PC-9 (cell line): Measurements from ENCODE around the gene STK24.

ENCODE experiments used
- EZH2 ChIP-seq: fragments of 200-600 bp; sonication (generic); IDR thresholded peaks from 2 replicates; pipeline ENCODE4 v1.8.0; 2017; ENCODE audit warnings: antibody characterized with exemption, low read depth
- TF ChIP-seq, protein P1 (sequence below): fragments of 200-600 bp; sonication (generic); conservative IDR thresholded peaks from 2 replicates; pipeline ENCODE4 v1.6.1; 2017; ENCODE audit warnings: mixed run types, antibody characterized with exemption, mild to moderate bottlenecking, moderate library complexity

DNA sequence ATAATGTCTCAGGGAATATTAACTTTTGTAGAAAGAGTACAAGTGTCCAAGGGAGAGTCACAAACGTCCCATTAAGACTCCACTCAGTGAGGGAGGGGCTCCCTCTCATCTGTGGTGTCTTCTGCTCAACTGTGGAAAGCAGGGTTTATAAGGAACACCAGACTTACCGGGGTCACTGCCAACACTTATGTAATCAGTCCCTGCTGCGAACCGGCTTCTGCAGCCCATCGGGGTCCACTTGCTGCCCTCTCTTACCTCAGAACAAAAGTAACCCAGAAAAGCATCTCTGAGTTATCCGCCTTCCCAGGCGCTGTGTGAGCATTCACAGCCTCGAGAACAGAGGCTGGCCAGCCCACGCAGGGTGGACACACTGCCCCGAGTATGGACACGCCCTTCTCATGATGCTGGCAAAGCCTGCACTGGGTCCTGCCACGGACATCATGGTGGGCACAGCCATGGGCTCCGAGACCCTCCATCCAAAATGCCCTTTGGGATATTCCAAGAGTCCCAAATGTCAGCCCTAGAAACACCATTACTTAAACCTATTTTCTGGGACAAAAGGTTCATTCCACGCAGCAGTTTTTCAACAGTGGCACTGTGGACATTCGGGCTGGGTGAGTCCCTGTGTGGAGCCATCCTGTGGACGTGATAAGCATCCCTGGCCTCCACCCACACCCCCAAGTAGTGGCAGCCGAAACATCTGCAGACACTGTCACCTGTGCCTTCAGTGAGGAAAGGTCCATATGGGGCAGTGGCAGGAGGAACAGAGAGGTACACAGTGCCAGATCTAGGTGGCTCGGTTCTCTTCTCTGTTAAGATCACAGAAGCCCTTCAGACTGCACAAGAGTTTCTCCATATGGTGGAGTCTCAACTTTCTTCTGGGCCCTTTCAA is 63.9 kb downstream of the STK24 start:
- TF ChIP-seq, protein P1, sequence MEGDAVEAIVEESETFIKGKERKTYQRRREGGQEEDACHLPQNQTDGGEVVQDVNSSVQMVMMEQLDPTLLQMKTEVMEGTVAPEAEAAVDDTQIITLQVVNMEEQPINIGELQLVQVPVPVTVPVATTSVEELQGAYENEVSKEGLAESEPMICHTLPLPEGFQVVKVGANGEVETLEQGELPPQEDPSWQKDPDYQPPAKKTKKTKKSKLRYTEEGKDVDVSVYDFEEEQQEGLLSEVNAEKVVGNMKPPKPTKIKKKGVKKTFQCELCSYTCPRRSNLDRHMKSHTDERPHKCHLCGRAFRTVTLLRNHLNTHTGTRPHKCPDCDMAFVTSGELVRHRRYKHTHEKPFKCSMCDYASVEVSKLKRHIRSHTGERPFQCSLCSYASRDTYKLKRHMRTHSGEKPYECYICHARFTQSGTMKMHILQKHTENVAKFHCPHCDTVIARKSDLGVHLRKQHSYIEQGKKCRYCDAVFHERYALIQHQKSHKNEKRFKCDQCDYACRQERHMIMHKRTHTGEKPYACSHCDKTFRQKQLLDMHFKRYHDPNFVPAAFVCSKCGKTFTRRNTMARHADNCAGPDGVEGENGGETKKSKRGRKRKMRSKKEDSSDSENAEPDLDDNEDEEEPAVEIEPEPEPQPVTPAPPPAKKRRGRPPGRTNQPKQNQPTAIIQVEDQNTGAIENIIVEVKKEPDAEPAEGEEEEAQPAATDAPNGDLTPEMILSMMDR = no peak
- no peak for TF ChIP-seq EZH2
